ENCODE measurements around the gene SH3BGRL. TPM values are rescaled to one million over a fixed set of nuclear protein-coding genes. Genes with fewer than 3 reads are reported as not detected.

Gene SH3BGRL
- total and polyA plus RNA-seq, 2 of the 13 experiments (the other 11 are each of a cell fraction or from before 2014, with no cell fraction given) = 8.9 to 11.4 TPM

DNA sequence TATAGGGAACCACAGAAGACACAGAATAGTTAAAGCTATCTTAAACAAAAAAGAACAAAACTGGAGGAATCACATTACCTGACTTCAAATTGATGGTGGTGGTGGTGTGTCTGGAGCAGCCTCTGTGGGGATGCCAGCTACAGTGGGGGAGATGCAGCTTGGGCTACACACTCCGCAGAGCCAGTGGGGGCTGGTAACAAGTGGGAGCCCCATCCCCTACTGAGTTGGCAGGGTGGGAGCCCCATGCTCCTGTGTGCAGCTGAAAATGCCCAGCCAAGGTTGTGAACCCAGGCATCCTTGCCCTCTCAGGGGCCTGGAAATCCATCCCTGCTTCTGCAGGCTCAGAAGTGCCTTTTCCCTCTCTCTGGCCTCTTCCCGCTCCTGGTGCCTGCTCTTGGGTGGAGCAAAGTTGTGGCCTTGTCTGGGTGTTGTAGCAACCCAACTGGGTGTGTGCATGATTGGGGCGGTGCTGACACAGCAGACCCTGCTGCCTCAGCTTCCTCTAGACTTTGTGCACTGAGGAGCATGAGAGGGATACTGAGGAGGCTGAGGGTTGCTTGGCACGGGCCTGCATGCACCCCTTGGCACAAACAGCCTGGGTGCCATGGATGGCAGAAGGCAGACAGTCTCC is 38.9 kb downstream of the SH3BGRL start (continued):
- no peak for TF ChIP-seq ZNF598 (CRISPR knock-in tag; IDR thresholded peaks at IDR 0.05; ENCODE audit: borderline replicate concordance)
- TF ChIP-seq ZNF382 (CRISPR knock-in tag; IDR thresholded peaks at IDR 0.05; ENCODE audit: borderline replicate concordance) = no peak
- TF ChIP-seq GPBP1L1 (CRISPR knock-in tag; IDR thresholded peaks at IDR 0.05) = no peak
- no peak for TF ChIP-seq ZMYM3 (CRISPR knock-in tag; IDR thresholded peaks at IDR 0.05)
- TF ChIP-seq, protein P1, sequence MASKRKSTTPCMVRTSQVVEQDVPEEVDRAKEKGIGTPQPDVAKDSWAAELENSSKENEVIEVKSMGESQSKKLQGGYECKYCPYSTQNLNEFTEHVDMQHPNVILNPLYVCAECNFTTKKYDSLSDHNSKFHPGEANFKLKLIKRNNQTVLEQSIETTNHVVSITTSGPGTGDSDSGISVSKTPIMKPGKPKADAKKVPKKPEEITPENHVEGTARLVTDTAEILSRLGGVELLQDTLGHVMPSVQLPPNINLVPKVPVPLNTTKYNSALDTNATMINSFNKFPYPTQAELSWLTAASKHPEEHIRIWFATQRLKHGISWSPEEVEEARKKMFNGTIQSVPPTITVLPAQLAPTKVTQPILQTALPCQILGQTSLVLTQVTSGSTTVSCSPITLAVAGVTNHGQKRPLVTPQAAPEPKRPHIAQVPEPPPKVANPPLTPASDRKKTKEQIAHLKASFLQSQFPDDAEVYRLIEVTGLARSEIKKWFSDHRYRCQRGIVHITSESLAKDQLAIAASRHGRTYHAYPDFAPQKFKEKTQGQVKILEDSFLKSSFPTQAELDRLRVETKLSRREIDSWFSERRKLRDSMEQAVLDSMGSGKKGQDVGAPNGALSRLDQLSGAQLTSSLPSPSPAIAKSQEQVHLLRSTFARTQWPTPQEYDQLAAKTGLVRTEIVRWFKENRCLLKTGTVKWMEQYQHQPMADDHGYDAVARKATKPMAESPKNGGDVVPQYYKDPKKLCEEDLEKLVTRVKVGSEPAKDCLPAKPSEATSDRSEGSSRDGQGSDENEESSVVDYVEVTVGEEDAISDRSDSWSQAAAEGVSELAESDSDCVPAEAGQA (IDR thresholded peaks at IDR 0.05; ENCODE audit: low read depth) = no peak
- TF ChIP-seq, protein P1 (CRISPR knock-in tag; IDR thresholded peaks at IDR 0.05; ENCODE audit: borderline replicate concordance) = no peak
- no peak for TF ChIP-seq ZNF629 (CRISPR knock-in tag; conservative IDR thresholded peaks at IDR 0.05)
- TF ChIP-seq ZNF292 (CRISPR knock-in tag; IDR thresholded peaks at IDR 0.05; ENCODE audit: borderline replicate concordance, low read depth) = no peak
- TF ChIP-seq, protein P2, sequence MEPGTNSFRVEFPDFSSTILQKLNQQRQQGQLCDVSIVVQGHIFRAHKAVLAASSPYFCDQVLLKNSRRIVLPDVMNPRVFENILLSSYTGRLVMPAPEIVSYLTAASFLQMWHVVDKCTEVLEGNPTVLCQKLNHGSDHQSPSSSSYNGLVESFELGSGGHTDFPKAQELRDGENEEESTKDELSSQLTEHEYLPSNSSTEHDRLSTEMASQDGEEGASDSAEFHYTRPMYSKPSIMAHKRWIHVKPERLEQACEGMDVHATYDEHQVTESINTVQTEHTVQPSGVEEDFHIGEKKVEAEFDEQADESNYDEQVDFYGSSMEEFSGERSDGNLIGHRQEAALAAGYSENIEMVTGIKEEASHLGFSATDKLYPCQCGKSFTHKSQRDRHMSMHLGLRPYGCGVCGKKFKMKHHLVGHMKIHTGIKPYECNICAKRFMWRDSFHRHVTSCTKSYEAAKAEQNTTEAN (CRISPR knock-in tag; conservative IDR thresholded peaks at IDR 0.05) = no peak

Measured in HepG2 (cell line).